Activated T-helper 1 cell treated with anti-CD3 and anti-CD28 coated beads, Interleukin-12 subunit alpha, Interleukin-12 subunit beta, Interleukin-2, Interleukin-4 antibody, amounts not matched to agents 30 ng/mL and 10 ng/mL and 1 ng/mL, durations not matched to agents 14 hours and 24 hours and 36 hours (primary cell): ENCODE results near the gene ZBTB8A. TPM values are rescaled to one million over a fixed set of nuclear protein-coding genes. Genes with fewer than 3 reads are reported as not detected.
"Not testable (repeated sequence)": the region's sequence is repeated elsewhere in the genome, so short reads cannot be mapped to it uniquely, and the experiment has no call there.

ENCODE experiments used
- DNase-seq: peaks from one replicate; pipeline ENCODE4 v3.0.0; 2021; ENCODE audit warnings: low spot score
- H3K27ac Mint-ChIP-seq: one replicate; pipeline ENCODE4 v1.8.0; 2021; ENCODE audit warnings: mild to moderate bottlenecking, mixed read lengths
- H3K27me3 Mint-ChIP-seq: one replicate; pipeline ENCODE4 v1.8.0; 2022; ENCODE audit warnings: mild to moderate bottlenecking, moderate library complexity, mixed read lengths; ENCODE audit not compliant: insufficient read depth
- H3K36me3 Mint-ChIP-seq: one replicate; pipeline ENCODE4 v1.8.0; 2021; ENCODE audit warnings: low read depth, mixed read lengths
- H3K4me1 Mint-ChIP-seq: one replicate; pipeline ENCODE4 v1.8.0; 2021; ENCODE audit warnings: low read depth, mixed read lengths
- H3K4me3 Mint-ChIP-seq: one replicate; pipeline ENCODE4 v1.8.0; 2021; ENCODE audit warnings: mild to moderate bottlenecking, moderate library complexity, mixed read lengths
- H3K9me3 Mint-ChIP-seq: one replicate; pipeline ENCODE4 v1.8.0; 2021; ENCODE audit warnings: mixed read lengths
- intact Hi-C: fragments of 100-400 bp; cut with micrococcal nuclease; formaldehyde crosslinking; loops from one replicate; pipeline ENCODE4 v1.15.1; 2024
- total RNA-seq: library from RNA; stranded (reverse); gene quantifications from 2 replicates; pipeline ENCODE4 v1.2.3, GENCODE V29; 2022

Gene ZBTB8A
- total RNA-seq, 1 donor from 2014 or later: 0.41 TPM

- Mint-ChIP-seq H3K4me3 (no peak overlapping the region), H3K27ac (no peak overlapping the region), H3K4me1 (peaks cover 9% of the 10 kb centered on the region), H3K36me3 (peaks cover 16% of the 10 kb centered on the region), H3K27me3 (no peaks in the 10 kb centered on the region), H3K9me3 (no peaks in the 10 kb centered on the region)
- intact Hi-C loops: no loop called here
- DNase-seq: no peak
Observed at GRCh38 chr1:32635508-32636277, 96.5 kb downstream of the ZBTB8A start.

GRCh38 chr1:32636914-32637645, 97.9 kb downstream of the ZBTB8A start:
- H3K27ac Mint-ChIP-seq: peak overlapping the region; percentile 24
- H3K27me3 Mint-ChIP-seq: no peaks in the 10 kb centered on the region

GRCh38 chr1:32639489-32640075, 100.4 kb downstream of the ZBTB8A start:
- H3K27ac Mint-ChIP-seq: no peak overlapping the region

More at GRCh38 chr1:32636914-32637645, 97.9 kb downstream of the ZBTB8A start:
- no peaks in the 10 kb centered on the region for H3K9me3 Mint-ChIP-seq
- H3K4me3 Mint-ChIP-seq: no peak overlapping the region
- H3K4me1 Mint-ChIP-seq: peaks cover 9% of the 10 kb centered on the region
- H3K36me3 Mint-ChIP-seq: peaks cover 16% of the 10 kb centered on the region
- intact Hi-C loops: no loop called here
- DNase-seq: no peak

GRCh38 chr1:32642292-32642827, 103.1 kb downstream of the ZBTB8A start:
- H3K4me1 Mint-ChIP-seq, H3K27ac Mint-ChIP-seq, H3K36me3 Mint-ChIP-seq, H3K4me3 Mint-ChIP-seq, DNase-seq, intact Hi-C loops, H3K27me3 Mint-ChIP-seq, H3K9me3 Mint-ChIP-seq: not testable (repeated sequence)

More at GRCh38 chr1:32639489-32640075, 100.4 kb downstream of the ZBTB8A start:
- DNase-seq: no peak
- Mint-ChIP-seq H3K36me3 (peaks cover 12% of the 10 kb centered on the region), H3K4me3 (no peak overlapping the region), H3K4me1 (peaks cover 9% of the 10 kb centered on the region), H3K9me3 (no peaks in the 10 kb centered on the region), H3K27me3 (no peaks in the 10 kb centered on the region)
- intact Hi-C loops: no loop called here

GRCh38 chr1:32644426-32644825, 105.2 kb downstream of the ZBTB8A start:
- no peak for DNase-seq
- Mint-ChIP-seq H3K9me3 (no peaks in the 10 kb centered on the region), H3K36me3 (peaks cover 7% of the 10 kb centered on the region)

GRCh38 chr1:32647308-32648134, 108.3 kb downstream of the ZBTB8A start:
- Mint-ChIP-seq H3K27me3 (peaks cover 2% of the 10 kb centered on the region), H3K4me1 (peaks cover 27% of the 10 kb centered on the region), H3K4me3 (peak overlapping the region; percentile 94), H3K36me3 (peaks cover 22% of the 10 kb centered on the region), H3K27ac (peak overlapping the region; percentile 52), H3K9me3 (no peaks in the 10 kb centered on the region)
- intact Hi-C loops: no loop called here
- no peak for DNase-seq

More at GRCh38 chr1:32644426-32644825, 105.2 kb downstream of the ZBTB8A start:
- peaks cover 19% of the 10 kb centered on the region for H3K4me1 Mint-ChIP-seq
- intact Hi-C loops: no loop called here
- H3K4me3 Mint-ChIP-seq: no peak overlapping the region
- H3K27ac Mint-ChIP-seq: no peak overlapping the region
- no peaks in the 10 kb centered on the region for H3K27me3 Mint-ChIP-seq

GRCh38 chr1:32650248-32650751, 111.1 kb downstream of the ZBTB8A start, which contains the start of gene ZBTB8OS:
TSS of gene ZBTB8OS (minus strand) at chr1:32650550. CDS start at chr1:32650529, 21 bp downstream.
- peaks cover 49% of the 10 kb centered on the region for H3K4me1 Mint-ChIP-seq
- DNase-seq: peak; percentile 85
- peaks cover 2% of the 10 kb centered on the region for H3K27me3 Mint-ChIP-seq
- peak within 1 kb of the TSS; percentile 94 for H3K4me3 Mint-ChIP-seq
- intact Hi-C loops: loop anchor here (1.0 to 5.0 kb wide), 6 partner anchors 27 to 1353 kb away; partner anchors contain the start of genes HDAC1, SNRNP40, TMEM39B and ZCCHC17
- peaks cover 39% of the 10 kb centered on the region for H3K36me3 Mint-ChIP-seq
- no peaks in the 10 kb centered on the region for H3K9me3 Mint-ChIP-seq
- H3K27ac Mint-ChIP-seq: peak within 1 kb of the TSS; percentile 100

- H3K27ac Mint-ChIP-seq: peak within 1 kb of the TSS; percentile 100
- peaks cover 55% of the 10 kb centered on the region for H3K4me1 Mint-ChIP-seq
- DNase-seq: peak; percentile 99
- H3K36me3 Mint-ChIP-seq: peaks cover 44% of the 10 kb centered on the region
- no peaks in the 10 kb centered on the region for H3K9me3 Mint-ChIP-seq
- H3K4me3 Mint-ChIP-seq: peak within 1 kb of the TSS; percentile 94
- peaks cover 2% of the 10 kb centered on the region for H3K27me3 Mint-ChIP-seq
- intact Hi-C loops: loop anchor here (1.0 to 5.0 kb wide), 9 partner anchors 28 to 1354 kb away; partner anchors contain the start of genes HDAC1, S100PBP, SNRNP40 and TMEM39B
Observed at GRCh38 chr1:32650752-32651460, 111.7 kb downstream of the ZBTB8A start, which contains the start of gene RBBP4. TSS of gene RBBP4 (plus strand) at chr1:32651208. CDS start at chr1:32651307, 99 bp downstream.

- Mint-ChIP-seq H3K27ac (peak overlapping the region; percentile 100), H3K4me1 (peaks cover 56% of the 10 kb centered on the region), H3K27me3 (peaks cover 2% of the 10 kb centered on the region), H3K9me3 (no peaks in the 10 kb centered on the region), H3K4me3 (peak overlapping the region; percentile 94), H3K36me3 (peaks cover 46% of the 10 kb centered on the region)
- DNase-seq: no peak
- intact Hi-C loops: loop anchor here (1.0 to 5.0 kb wide), 6 partner anchors 29 to 1354 kb away; partner anchors contain the start of genes HDAC1, S100PBP, SNRNP40 and YARS1
Observed at GRCh38 chr1:32651461-32652073, 112.3 kb downstream of the ZBTB8A start.

- H3K4me3 Mint-ChIP-seq: peak overlapping the region; percentile 94
- peaks cover 62% of the 10 kb centered on the region for H3K4me1 Mint-ChIP-seq
- DNase-seq: no peak
- peak overlapping the region; percentile 100 for H3K27ac Mint-ChIP-seq
- H3K27me3 Mint-ChIP-seq: peaks cover 2% of the 10 kb centered on the region
- H3K9me3 Mint-ChIP-seq: no peaks in the 10 kb centered on the region
- intact Hi-C loops: loop anchor here (5.0 kb wide), 1 partner anchor 1355 kb away; the partner anchor contains the start of genes SNRNP40 and ZCCHC17
- peaks cover 52% of the 10 kb centered on the region for H3K36me3 Mint-ChIP-seq
Observed at GRCh38 chr1:32652244-32652962, 113.2 kb downstream of the ZBTB8A start.
